Mononuclear cell (primary cell): ENCODE measurements around the gene TMEM158. TPM values are rescaled to one million over a fixed set of nuclear protein-coding genes. Genes with fewer than 3 reads are reported as not detected.

ENCODE experiments used
- H3K27me3 ChIP-seq: 2 replicates; pipeline ENCODE4 v1.6.0; 2011; ENCODE audit warnings: low read length, control low read depth; ENCODE audit not compliant: insufficient read depth
- H3K4me1 ChIP-seq: 2 replicates; pipeline ENCODE4 v1.5.1; 2011; ENCODE audit warnings: mild to moderate bottlenecking, low read length, control low read depth; ENCODE audit not compliant: insufficient read depth
- H3K4me3 ChIP-seq: 2 replicates; pipeline ENCODE4 v1.5.1; 2011; ENCODE audit warnings: mild to moderate bottlenecking, low read length, moderate library complexity
- H3K9me3 ChIP-seq: 2 replicates; pipeline ENCODE4 v1.5.1; 2011; ENCODE audit warnings: low read depth, mild to moderate bottlenecking, control low read depth, low read length
- total RNA-seq: library from RNA; depleted of rRNA; stranded (reverse); fragments of >200 nt; gene quantifications from one replicate; pipeline ENCODE4 v1.2.3, GENCODE V29; 2012

TMEM158 gene
- total RNA-seq, 1 donor, result 1.9 TPM

GRCh38 chr3:45218578-45219390 is 7.3 kb downstream of the TMEM158 start:
- Histone ChIP-seq H3K9me3 (no peaks in the 10 kb centered on the region), H3K4me3 (no peak overlapping the region), H3K4me1 (no peaks in the 10 kb centered on the region), H3K27me3 (peaks cover 20% of the 10 kb centered on the region)

- H3K4me3 ChIP-seq, result no peak overlapping the region
- H3K9me3 ChIP-seq, result no peaks in the 10 kb centered on the region
Measured at GRCh38 chr3:45216021-45216609, 10.0 kb downstream of the TMEM158 start.

GRCh38 chr3:45215466-45215865 is 10.6 kb downstream of the TMEM158 start:
- no peaks in the 10 kb centered on the region for H3K9me3 ChIP-seq
- no peaks in the 10 kb centered on the region for H3K27me3 ChIP-seq
- peaks cover 2% of the 10 kb centered on the region for H3K4me1 ChIP-seq
- no peak overlapping the region for H3K4me3 ChIP-seq

More at GRCh38 chr3:45216021-45216609, 10.0 kb downstream of the TMEM158 start:
- Histone ChIP-seq H3K27me3 (no peaks in the 10 kb centered on the region), H3K4me1 (no peaks in the 10 kb centered on the region)

GRCh38 chr3:45214061-45214680 is 11.9 kb downstream of the TMEM158 start:
- no peaks in the 10 kb centered on the region for H3K27me3 ChIP-seq
- H3K4me1 ChIP-seq, result peaks cover 5% of the 10 kb centered on the region
- H3K9me3 ChIP-seq, result no peaks in the 10 kb centered on the region
- H3K4me3 ChIP-seq, result no peak overlapping the region

GRCh38 chr3:45212095-45212468 is 14.0 kb downstream of the TMEM158 start:
- peaks cover 5% of the 10 kb centered on the region for H3K4me1 ChIP-seq
- no peak overlapping the region for H3K4me3 ChIP-seq
- H3K27me3 ChIP-seq, result no peaks in the 10 kb centered on the region
- no peaks in the 10 kb centered on the region for H3K9me3 ChIP-seq

GRCh38 chr3:45211466-45212094 is 14.5 kb downstream of the TMEM158 start:
- no peaks in the 10 kb centered on the region for H3K27me3 ChIP-seq
- no peaks in the 10 kb centered on the region for H3K9me3 ChIP-seq
- H3K4me3 ChIP-seq, result no peak overlapping the region
- peaks cover 5% of the 10 kb centered on the region for H3K4me1 ChIP-seq

GRCh38 chr3:45210308-45211041 is 15.6 kb downstream of the TMEM158 start:
- Histone ChIP-seq H3K9me3 (no peaks in the 10 kb centered on the region), H3K4me3 (no peak overlapping the region), H3K4me1 (peaks cover 5% of the 10 kb centered on the region), H3K27me3 (no peaks in the 10 kb centered on the region)

GRCh38 chr3:45209526-45209925 is 16.6 kb downstream of the TMEM158 start:
- Histone ChIP-seq H3K9me3 (no peaks in the 10 kb centered on the region), H3K4me3 (no peak overlapping the region), H3K27me3 (no peaks in the 10 kb centered on the region), H3K4me1 (peaks cover 8% of the 10 kb centered on the region)

- H3K4me1 ChIP-seq, result peaks cover 8% of the 10 kb centered on the region
- no peaks in the 10 kb centered on the region for H3K9me3 ChIP-seq
- H3K4me3 ChIP-seq, result no peak overlapping the region
- H3K27me3 ChIP-seq, result no peaks in the 10 kb centered on the region
Measured at GRCh38 chr3:45208586-45208985, 17.5 kb downstream of the TMEM158 start.

- no peaks in the 10 kb centered on the region for H3K27me3 ChIP-seq
- no peak overlapping the region for H3K4me3 ChIP-seq
- H3K9me3 ChIP-seq, result no peaks in the 10 kb centered on the region
- peaks cover 8% of the 10 kb centered on the region for H3K4me1 ChIP-seq
Measured at GRCh38 chr3:45207446-45207845, 18.6 kb downstream of the TMEM158 start.

- Histone ChIP-seq H3K4me3 (no peak overlapping the region), H3K27me3 (no peaks in the 10 kb centered on the region), H3K9me3 (no peaks in the 10 kb centered on the region), H3K4me1 (peaks cover 3% of the 10 kb centered on the region)
Measured at GRCh38 chr3:45205126-45205525, 21.0 kb downstream of the TMEM158 start.

- Histone ChIP-seq H3K27me3 (no peaks in the 10 kb centered on the region), H3K4me1 (peaks cover 3% of the 10 kb centered on the region), H3K9me3 (no peaks in the 10 kb centered on the region), H3K4me3 (no peak overlapping the region)
Measured at GRCh38 chr3:45204136-45204535, 22.0 kb downstream of the TMEM158 start.

- Histone ChIP-seq H3K4me3 (no peak overlapping the region), H3K4me1 (peaks cover under 1% of the 10 kb centered on the region), H3K27me3 (no peaks in the 10 kb centered on the region), H3K9me3 (no peaks in the 10 kb centered on the region)
Measured at GRCh38 chr3:45199837-45200648, 26.0 kb downstream of the TMEM158 start.
